SK-N-SH treated with all-trans-retinoic acid at 6 μM for 48 hours (cell line): ENCODE results near the gene UNC45B.

Experiments used
- ATAC-seq: fragments of 200-7000 bp; cut with Tn5 transposase; 3 replicates; pipeline ENCODE4 v1.9.1; 2020; ENCODE audit warnings: mild to moderate bottlenecking, moderate library complexity
- ARNTL ChIP-seq: fragments of 450-650 bp; formaldehyde crosslinking; IDR thresholded peaks from 2 replicates; pipeline ENCODE4 v1.5.0; 2020; ENCODE audit warnings: low read depth, mild to moderate bottlenecking, moderate library complexity, borderline replicate concordance
- BACH2 ChIP-seq: fragments of 250-450 bp; sonication (Bioruptor Pico); IDR thresholded peaks from 2 replicates; pipeline ENCODE4 v1.9.0; 2021; ENCODE audit warnings: mild to moderate bottlenecking, borderline replicate concordance
- CREB5 ChIP-seq: fragments of 250-450 bp; sonication (Bioruptor Pico); IDR thresholded peaks from 2 replicates; pipeline ENCODE4 v1.5.1; 2020; ENCODE audit warnings: low read depth, mild to moderate bottlenecking, moderate library complexity
- CSDC2 ChIP-seq: fragments of 250-450 bp; sonication (Bioruptor Pico); IDR thresholded peaks from 2 replicates; pipeline ENCODE4 v1.5.0; 2020; ENCODE audit warnings: mild to moderate bottlenecking, moderate library complexity
- CSRNP3 ChIP-seq: fragments of 250-450 bp; sonication (Bioruptor Pico); IDR thresholded peaks from 2 replicates; pipeline ENCODE4 v1.5.1; 2021; ENCODE audit warnings: mild to moderate bottlenecking, moderate library complexity
- ESRRG ChIP-seq: fragments of 250-450 bp; sonication (Bioruptor Pico); IDR thresholded peaks from 2 replicates; pipeline ENCODE4 v1.6.1; 2021; ENCODE audit warnings: mild to moderate bottlenecking
- OSR1 ChIP-seq: fragments of 250-450 bp; sonication (Bioruptor Pico); IDR thresholded peaks from 2 replicates; pipeline ENCODE4 v1.8.0; 2022; ENCODE audit warnings: moderate library complexity, mild to moderate bottlenecking, inconsistent platforms
- PPARA ChIP-seq: fragments of 250-450 bp; sonication (Bioruptor Pico); IDR thresholded peaks from 2 replicates; pipeline ENCODE4 v1.5.0; 2020; ENCODE audit warnings: mild to moderate bottlenecking, borderline replicate concordance
- RARB ChIP-seq: fragments of 250-450 bp; sonication (Bioruptor Pico); IDR thresholded peaks from 2 replicates; pipeline ENCODE4 v1.8.0; 2021; ENCODE audit warnings: mild to moderate bottlenecking, moderate library complexity
- SNAI2 ChIP-seq: fragments of 250-450 bp; sonication (Bioruptor Pico); IDR thresholded peaks from 2 replicates; pipeline ENCODE4 v1.5.0; 2020; ENCODE audit warnings: mild to moderate bottlenecking, moderate library complexity
- TCF4 ChIP-seq: fragments of 250-450 bp; sonication (Bioruptor Pico); IDR thresholded peaks from 2 replicates; pipeline ENCODE4 v1.8.0; 2021; ENCODE audit warnings: mild to moderate bottlenecking, moderate library complexity, borderline replicate concordance
- TOX ChIP-seq: fragments of 250-450 bp; sonication (Bioruptor Pico); IDR thresholded peaks from 2 replicates; pipeline ENCODE4 v1.8.0; 2021; ENCODE audit warnings: mild to moderate bottlenecking, moderate library complexity, borderline replicate concordance
- ZC3H10 ChIP-seq: fragments of 250-450 bp; sonication (Bioruptor Pico); IDR thresholded peaks from 2 replicates; pipeline ENCODE4 v1.5.1; 2021; ENCODE audit warnings: mild to moderate bottlenecking, moderate library complexity
- ZNF565 ChIP-seq: fragments of 450-650 bp; formaldehyde crosslinking; conservative IDR thresholded peaks from 2 replicates; pipeline ENCODE4 v1.5.0; 2020; ENCODE audit warnings: low read depth, mild to moderate bottlenecking, moderate library complexity
- ZNF70 ChIP-seq: fragments of 450-650 bp; formaldehyde crosslinking; IDR thresholded peaks from 2 replicates; pipeline ENCODE4 v1.5.0; 2020; ENCODE audit warnings: mild to moderate bottlenecking, moderate library complexity
- ZNF8 ChIP-seq: fragments of 450-650 bp; formaldehyde crosslinking; IDR thresholded peaks from 2 replicates; pipeline ENCODE4 v1.5.0; 2020; ENCODE audit warnings: mild to moderate bottlenecking, moderate library complexity
- TF ChIP-seq, protein P1 (sequence below): fragments of 250-450 bp; sonication (Bioruptor Pico); IDR thresholded peaks from 2 replicates; pipeline ENCODE4 v1.8.0; 2021; ENCODE audit warnings: low read depth, mild to moderate bottlenecking, moderate library complexity, borderline replicate concordance
- TF ChIP-seq, protein P2 (sequence below): fragments of 250-450 bp; sonication (Bioruptor Pico); IDR thresholded peaks from 2 replicates; pipeline ENCODE4 v1.5.0; 2020; ENCODE audit warnings: mild to moderate bottlenecking, moderate library complexity

UNC45B gene

DNA sequence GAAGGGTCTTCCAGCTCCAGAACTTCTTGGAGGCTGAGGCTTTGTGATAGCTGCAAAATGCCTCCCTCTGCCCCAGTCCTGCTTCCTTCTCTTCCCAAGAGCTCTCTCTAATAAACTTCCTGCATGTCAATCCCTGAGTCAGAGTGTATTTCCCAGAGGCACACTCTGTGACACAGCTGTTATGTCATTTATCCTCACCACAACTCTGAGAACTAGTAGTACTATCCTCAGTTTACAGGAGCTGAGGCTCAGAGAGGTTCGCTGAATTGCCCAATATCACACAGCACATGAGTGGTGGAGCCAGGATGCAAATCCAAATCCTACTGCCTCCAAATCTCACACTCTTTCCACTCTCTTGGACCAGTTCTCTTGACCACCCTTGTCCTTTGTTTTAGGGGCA lies 20.0 kb downstream of the UNC45B start (continued):
- TF ChIP-seq, protein P1, sequence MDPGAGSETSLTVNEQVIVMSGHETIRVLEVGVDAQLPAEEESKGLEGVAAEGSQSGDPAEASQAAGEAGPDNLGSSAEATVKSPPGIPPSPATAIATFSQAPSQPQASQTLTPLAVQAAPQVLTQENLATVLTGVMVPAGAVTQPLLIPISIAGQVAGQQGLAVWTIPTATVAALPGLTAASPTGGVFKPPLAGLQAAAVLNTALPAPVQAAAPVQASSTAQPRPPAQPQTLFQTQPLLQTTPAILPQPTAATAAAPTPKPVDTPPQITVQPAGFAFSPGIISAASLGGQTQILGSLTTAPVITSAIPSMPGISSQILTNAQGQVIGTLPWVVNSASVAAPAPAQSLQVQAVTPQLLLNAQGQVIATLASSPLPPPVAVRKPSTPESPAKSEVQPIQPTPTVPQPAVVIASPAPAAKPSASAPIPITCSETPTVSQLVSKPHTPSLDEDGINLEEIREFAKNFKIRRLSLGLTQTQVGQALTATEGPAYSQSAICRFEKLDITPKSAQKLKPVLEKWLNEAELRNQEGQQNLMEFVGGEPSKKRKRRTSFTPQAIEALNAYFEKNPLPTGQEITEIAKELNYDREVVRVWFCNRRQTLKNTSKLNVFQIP = no peak
- TF ChIP-seq CSDC2 (CRISPR knock-in tag) (no peak), OSR1 (CRISPR knock-in tag) (no peak), RARB (no peak), TOX (CRISPR knock-in tag) (no peak)

- ATAC-seq = no peak
- TF ChIP-seq SNAI2 (CRISPR knock-in tag) = no peak
- TF ChIP-seq BACH2 = no peak
- no peak for TF ChIP-seq CREB5 (CRISPR knock-in tag)
- no peak for TF ChIP-seq RARB
- TF ChIP-seq, protein P1 = no peak
- no peak for TF ChIP-seq ZNF70 (CRISPR knock-in tag)
- no peak for TF ChIP-seq ZC3H10 (CRISPR knock-in tag)
- no peak for TF ChIP-seq ESRRG (CRISPR knock-in tag)
- TF ChIP-seq ARNTL (CRISPR knock-in tag) = no peak
- no peak for TF ChIP-seq ZNF565
- TF ChIP-seq ZNF8 (CRISPR knock-in tag) = no peak
- TF ChIP-seq, protein P2, sequence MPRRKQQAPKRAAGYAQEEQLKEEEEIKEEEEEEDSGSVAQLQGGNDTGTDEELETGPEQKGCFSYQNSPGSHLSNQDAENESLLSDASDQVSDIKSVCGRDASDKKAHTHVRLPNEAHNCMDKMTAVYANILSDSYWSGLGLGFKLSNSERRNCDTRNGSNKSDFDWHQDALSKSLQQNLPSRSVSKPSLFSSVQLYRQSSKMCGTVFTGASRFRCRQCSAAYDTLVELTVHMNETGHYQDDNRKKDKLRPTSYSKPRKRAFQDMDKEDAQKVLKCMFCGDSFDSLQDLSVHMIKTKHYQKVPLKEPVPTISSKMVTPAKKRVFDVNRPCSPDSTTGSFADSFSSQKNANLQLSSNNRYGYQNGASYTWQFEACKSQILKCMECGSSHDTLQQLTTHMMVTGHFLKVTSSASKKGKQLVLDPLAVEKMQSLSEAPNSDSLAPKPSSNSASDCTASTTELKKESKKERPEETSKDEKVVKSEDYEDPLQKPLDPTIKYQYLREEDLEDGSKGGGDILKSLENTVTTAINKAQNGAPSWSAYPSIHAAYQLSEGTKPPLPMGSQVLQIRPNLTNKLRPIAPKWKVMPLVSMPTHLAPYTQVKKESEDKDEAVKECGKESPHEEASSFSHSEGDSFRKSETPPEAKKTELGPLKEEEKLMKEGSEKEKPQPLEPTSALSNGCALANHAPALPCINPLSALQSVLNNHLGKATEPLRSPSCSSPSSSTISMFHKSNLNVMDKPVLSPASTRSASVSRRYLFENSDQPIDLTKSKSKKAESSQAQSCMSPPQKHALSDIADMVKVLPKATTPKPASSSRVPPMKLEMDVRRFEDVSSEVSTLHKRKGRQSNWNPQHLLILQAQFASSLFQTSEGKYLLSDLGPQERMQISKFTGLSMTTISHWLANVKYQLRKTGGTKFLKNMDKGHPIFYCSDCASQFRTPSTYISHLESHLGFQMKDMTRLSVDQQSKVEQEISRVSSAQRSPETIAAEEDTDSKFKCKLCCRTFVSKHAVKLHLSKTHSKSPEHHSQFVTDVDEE (CRISPR knock-in tag) = no peak
Measured at GRCh38 chr17:35169835-35170363, 22.3 kb downstream of the UNC45B start.

DNA sequence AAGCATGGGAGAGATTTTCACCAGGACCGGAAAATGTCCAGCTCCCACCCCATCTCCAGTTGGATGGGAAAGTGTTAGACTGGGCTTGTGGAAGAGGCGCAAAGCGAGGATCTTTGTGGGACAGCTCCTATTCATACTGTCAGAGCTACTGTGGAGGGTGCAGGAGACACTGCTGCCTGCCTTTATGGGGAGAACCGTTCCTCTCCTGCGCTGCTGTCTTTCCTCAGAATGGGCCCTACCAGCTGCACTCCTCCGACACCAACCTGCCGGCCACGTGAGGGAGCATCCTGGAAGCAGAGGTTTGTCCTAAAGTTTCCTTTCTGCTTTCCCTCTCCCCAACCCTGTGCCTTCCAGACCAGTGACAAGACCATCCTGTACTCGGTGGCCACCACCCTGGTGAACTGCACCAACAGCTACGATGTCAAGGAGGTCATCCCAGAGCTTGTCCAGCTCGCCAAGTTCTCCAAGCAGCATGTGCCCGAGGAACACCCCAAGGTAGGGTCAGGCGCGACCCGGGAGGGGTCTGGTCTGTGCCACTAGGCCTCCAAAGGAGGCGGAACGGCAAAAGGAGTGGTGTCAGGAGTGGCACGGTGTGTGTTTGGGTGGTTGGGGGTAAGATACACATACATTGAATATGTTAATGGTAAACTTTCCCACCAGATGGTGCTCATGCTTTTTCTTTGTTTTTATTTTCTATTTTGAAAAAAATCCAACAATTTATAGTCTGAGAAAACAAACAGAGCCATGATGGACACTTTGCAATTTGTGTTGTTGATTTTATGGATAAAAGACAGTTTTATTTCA lies 23.6 kb downstream of the UNC45B start:
- ATAC-seq = peak; percentile 61

More for the DNA sequence above, 23.6 kb downstream of the UNC45B start:
- no peak for TF ChIP-seq CSRNP3 (CRISPR knock-in tag)
- TF ChIP-seq SNAI2 (CRISPR knock-in tag) = no peak
- TF ChIP-seq CREB5 (CRISPR knock-in tag) = no peak
- no peak for TF ChIP-seq OSR1 (CRISPR knock-in tag)
- TF ChIP-seq PPARA (CRISPR knock-in tag) = no peak
- no peak for TF ChIP-seq ZNF565
- TF ChIP-seq ESRRG (CRISPR knock-in tag) = no peak
- no peak for TF ChIP-seq BACH2
- no peak for TF ChIP-seq ZNF8 (CRISPR knock-in tag)
- TF ChIP-seq, protein P2 (CRISPR knock-in tag) = no peak
- no peak for TF ChIP-seq TCF4 (CRISPR knock-in tag)
